Natural killer cell treated with Interleukin-12 subunit alpha and Interleukin-12 subunit beta and Interleukin-15 and Interleukin-18, amount 100 ng/mL, for 72 hours (primary cell): ENCODE measurements around the gene CSF1R. TPM values are rescaled to one million over a fixed set of nuclear protein-coding genes. Genes with fewer than 3 reads are reported as not detected.
"Not testable (repeated sequence)": the region's sequence is repeated elsewhere in the genome, so short reads cannot be mapped to it uniquely, and the experiment has no call there.

Experiments
- ATAC-seq, 2 donors: fragments of 150-1000 bp; cut with Tn5 transposase in 1 of 2; sonication (Bioruptor Pico), chemical (Tn5 transposase) in 1 of 2; 2 replicates each; pipeline ENCODE4 v1.10.0; 2021
- DNase-seq: peaks from one replicate; pipeline ENCODE4 v3.0.0; 2022; ENCODE audit warnings: low spot score
- H3K27ac Mint-ChIP-seq, 2 donors: 1 replicate in 1 of 2; 2 replicates in 1 of 2; pipeline ENCODE4 v1.8.0; 2022; ENCODE audit warnings: mixed read lengths in 2 of 2, mild to moderate bottlenecking in 1 of 2, moderate library complexity in 1 of 2
- H3K27me3 Mint-ChIP-seq, 2 donors: 1 replicate in 1 of 2; 2 replicates in 1 of 2; pipeline ENCODE4 v1.8.0; 2022; ENCODE audit warnings: mixed read lengths in 2 of 2
- H3K36me3 Mint-ChIP-seq: one replicate; pipeline ENCODE4 v1.8.0; 2022; ENCODE audit warnings: mixed read lengths
- H3K4me1 Mint-ChIP-seq, 2 donors: 1 replicate in 1 of 2; 2 replicates in 1 of 2; pipeline ENCODE4 v1.8.0; 2022; ENCODE audit warnings: low read depth in 2 of 2, mixed read lengths in 2 of 2, mild to moderate bottlenecking in 1 of 2
- H3K4me3 Mint-ChIP-seq: one replicate; pipeline ENCODE4 v1.8.0; 2022; ENCODE audit warnings: mixed read lengths
- H3K9me3 Mint-ChIP-seq: 2 replicates; pipeline ENCODE4 v1.8.0; 2022; ENCODE audit warnings: mixed read lengths
- total RNA-seq, 2 donors: library from RNA; stranded (reverse); gene quantifications; one replicate each; pipeline ENCODE4 v1.2.3, GENCODE V29; 2022

CSF1R gene
- total RNA-seq, 2 donors from 2014 or later, result 1.4 TPM; not detected in 1

DNA sequence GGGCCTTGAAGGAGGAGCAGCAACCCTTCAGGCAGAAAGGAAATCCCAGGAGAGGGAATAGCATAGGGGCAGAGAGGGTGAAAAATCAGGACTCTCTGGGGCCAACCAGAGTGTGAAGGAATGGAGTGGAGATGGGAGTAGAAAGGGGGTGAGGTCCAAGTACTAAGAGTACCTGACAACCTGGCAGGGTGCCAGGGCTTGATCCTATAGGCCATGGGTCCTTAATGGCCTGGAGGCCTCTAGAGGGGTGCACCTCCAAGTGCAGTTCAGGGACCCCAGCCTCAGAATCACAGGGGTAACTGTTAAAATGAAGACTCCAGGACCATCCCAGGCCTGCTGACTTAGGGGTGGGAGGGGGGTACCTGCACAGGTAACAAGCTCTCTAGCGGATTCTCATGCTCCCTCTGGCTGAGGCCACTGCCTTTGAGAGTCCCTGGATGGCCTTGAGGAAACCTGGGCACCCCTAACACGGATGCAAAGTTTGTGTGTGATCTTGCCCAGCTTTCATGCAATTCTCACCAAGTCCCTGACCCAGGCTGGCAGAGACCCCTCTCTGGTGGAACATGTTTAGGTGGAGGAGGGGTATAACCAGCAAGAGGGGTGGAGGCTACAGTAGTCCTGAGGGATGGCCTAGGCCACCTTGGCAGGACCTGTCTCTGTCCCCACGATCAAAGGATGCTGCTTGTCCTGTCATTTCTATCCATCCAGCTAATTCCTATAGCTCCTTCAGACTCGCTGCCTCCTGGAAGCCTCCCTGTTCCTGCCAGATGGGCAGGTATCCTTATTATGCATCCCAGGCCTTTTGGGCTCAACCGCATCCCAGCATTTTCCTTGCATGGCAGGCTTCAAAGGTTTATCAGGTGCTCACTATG, 17.6 kb upstream of the CSF1R start:
- no peaks in the 10 kb centered on the region for H3K36me3 Mint-ChIP-seq
- H3K4me1 Mint-ChIP-seq, result peaks cover 0 to 6% of the 10 kb centered on the region in 2 donors
- no peak for ATAC-seq
- H3K27me3 Mint-ChIP-seq, result peaks cover 0 to 13% of the 10 kb centered on the region in 2 donors
- no peak for DNase-seq
- H3K4me3 Mint-ChIP-seq, result no peak overlapping the region
- H3K9me3 Mint-ChIP-seq, result no peaks in the 10 kb centered on the region
- no peak overlapping the region for H3K27ac Mint-ChIP-seq

DNA sequence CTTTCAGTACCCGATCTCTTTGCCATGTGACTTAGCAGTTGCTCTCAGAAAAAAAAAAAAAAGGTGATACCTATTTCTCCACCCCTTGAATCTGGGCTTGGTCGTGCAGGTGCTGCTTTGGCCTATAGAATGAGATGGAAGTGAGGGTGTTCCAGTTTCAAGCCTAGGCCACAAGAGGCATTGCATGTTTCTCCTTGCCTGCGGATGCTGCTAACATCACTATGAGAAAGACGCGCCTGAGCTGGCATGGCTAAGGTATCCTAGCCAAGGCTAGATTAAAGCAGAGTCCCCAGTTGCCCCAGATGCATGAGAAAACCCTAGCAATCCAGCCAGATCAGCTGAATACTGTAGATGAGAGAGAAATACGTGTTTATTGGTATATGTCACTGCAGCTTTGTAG, 14.7 kb upstream of the CSF1R start:
- Mint-ChIP-seq H3K9me3 (no peaks in the 10 kb centered on the region), H3K4me1 (no peaks in the 10 kb centered on the region), H3K27ac (no peak overlapping the region), H3K27me3 (peaks cover 10 to 11% of the 10 kb centered on the region in 2 donors), H3K4me3 (no peak overlapping the region), H3K36me3 (no peaks in the 10 kb centered on the region)
- no peak for ATAC-seq
- no peak for DNase-seq

DNA sequence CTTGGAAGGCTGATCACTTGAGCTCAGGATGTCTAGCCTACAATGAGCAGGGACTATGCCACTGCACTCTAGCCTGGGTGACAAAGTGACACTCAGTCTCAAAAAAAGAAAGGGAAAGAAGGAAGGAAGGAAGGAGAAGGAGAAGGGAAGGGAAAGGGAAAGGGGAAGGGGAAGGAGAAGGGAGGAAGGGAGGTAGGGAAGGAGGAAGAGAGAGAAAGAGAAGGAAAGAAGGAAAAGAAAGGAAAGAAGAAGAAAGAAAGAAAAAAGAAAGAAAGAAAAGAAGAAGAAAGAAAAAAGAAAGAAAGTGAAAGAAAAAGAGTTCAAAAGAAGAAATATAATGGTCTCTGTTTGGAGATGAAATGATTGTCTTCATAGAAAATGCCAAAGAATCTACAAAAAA, 10.8 kb upstream of the CSF1R start:
- Mint-ChIP-seq H3K4me1 (peaks cover 2 to 3% of the 10 kb centered on the region in 2 donors), H3K36me3 (no peaks in the 10 kb centered on the region), H3K9me3 (no peaks in the 10 kb centered on the region), H3K27me3 (peaks cover 19 to 32% of the 10 kb centered on the region in 2 donors), H3K27ac (no peak overlapping the region), H3K4me3 (no peak overlapping the region)
- DNase-seq (no peak), ATAC-seq (no peak)

DNA sequence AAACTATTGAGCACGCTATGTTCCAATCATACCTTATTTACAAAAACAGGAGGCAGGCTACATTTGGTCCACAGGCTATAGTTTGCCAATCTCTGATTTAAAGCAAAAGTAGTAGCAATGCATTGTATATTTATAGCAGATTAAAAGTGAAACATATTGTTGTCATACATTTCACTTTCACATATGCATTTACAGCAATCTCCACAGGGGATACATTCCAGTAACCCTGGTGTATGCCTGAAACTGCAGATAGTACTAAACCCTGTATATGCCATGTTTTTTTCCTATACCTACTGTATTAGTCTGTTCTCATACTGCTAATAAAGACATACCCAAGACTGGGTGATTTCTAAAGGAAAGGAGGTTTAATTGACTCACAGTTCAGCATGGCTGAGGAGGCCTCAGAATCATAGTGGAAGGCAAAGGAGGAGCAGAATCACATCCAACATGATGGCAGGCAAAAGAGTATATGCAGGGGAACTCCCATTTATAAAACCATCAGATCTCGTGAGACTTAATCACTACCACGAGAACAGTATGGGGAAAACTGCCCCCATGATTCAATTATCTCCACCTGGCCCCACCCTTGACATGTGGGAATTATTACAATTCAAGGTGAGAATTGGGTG, 5.9 kb upstream of the CSF1R start:
- no peaks in the 10 kb centered on the region for H3K9me3 Mint-ChIP-seq
- H3K4me3 Mint-ChIP-seq, result no peak overlapping the region
- no peak overlapping the region for H3K27ac Mint-ChIP-seq
- DNase-seq (no peak), ATAC-seq (no peak)
- no peaks in the 10 kb centered on the region for H3K36me3 Mint-ChIP-seq
- peaks cover 4 to 9% of the 10 kb centered on the region in 2 donors for H3K4me1 Mint-ChIP-seq
- peaks cover 39 to 50% of the 10 kb centered on the region in 2 donors for H3K27me3 Mint-ChIP-seq

DNA sequence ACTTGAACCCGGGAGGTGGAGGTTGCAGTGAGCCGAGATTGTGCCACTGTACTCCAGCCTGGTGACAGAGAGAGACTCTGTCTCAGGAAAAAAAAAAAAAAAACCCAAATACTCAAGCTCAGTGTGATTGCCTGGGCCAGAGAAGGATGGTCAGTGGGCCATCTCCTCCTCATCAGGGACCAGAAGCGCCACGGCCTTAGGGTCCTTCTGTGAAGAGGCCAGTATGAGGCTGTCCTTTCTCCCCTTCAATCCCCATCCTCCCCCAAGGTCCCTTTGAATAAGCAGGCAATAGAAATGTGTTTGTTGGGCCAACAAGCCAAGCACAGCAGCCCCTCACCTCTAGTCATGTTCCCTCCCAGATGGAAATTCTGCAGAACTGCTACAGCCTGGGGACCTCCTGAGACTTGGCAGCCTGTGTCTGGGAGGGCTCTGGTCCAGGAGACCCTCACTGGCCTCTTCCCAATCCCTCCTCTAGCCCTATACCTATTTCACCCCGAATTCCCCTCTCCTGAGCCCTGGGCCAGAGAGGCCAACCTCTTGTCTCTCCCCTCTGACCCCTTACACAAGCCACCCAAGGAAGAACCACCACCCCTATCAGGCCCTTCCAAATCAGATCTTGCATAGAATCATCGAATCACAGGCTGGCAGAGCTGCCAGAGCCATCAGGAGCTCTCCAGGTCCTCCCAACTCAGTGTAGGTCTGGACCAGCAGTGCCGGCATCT, 1.0 kb downstream of the CSF1R start:
- no peak overlapping the region for H3K4me3 Mint-ChIP-seq
- H3K27me3 Mint-ChIP-seq, result peaks cover 37 to 38% of the 10 kb centered on the region in 2 donors
- ATAC-seq (peak; percentile 25 to 36), DNase-seq (no peak)
- no peaks in the 10 kb centered on the region for H3K9me3 Mint-ChIP-seq
- H3K36me3 Mint-ChIP-seq, result no peaks in the 10 kb centered on the region
- H3K4me1 Mint-ChIP-seq, result peaks cover 6 to 14% of the 10 kb centered on the region in 2 donors
- H3K27ac Mint-ChIP-seq, result no peak overlapping the region

- H3K27ac Mint-ChIP-seq, H3K4me3 Mint-ChIP-seq, H3K36me3 Mint-ChIP-seq, ATAC-seq, H3K9me3 Mint-ChIP-seq, DNase-seq: not testable (repeated sequence)
- peaks cover 6 to 14% of the 10 kb centered on the region in 2 donors for H3K4me1 Mint-ChIP-seq
- H3K27me3 Mint-ChIP-seq, result peaks cover 35 to 38% of the 10 kb centered on the region in 2 donors
Observed at GRCh38 chr5:150084754-150085153, 1.6 kb downstream of the CSF1R start.

- no peak overlapping the region for H3K4me3 Mint-ChIP-seq
- no peaks in the 10 kb centered on the region for H3K9me3 Mint-ChIP-seq
- peaks cover 31 to 40% of the 10 kb centered on the region in 2 donors for H3K27me3 Mint-ChIP-seq
- no peak overlapping the region for H3K27ac Mint-ChIP-seq
- peaks cover 6 to 14% of the 10 kb centered on the region in 2 donors for H3K4me1 Mint-ChIP-seq
- H3K36me3 Mint-ChIP-seq, result no peaks in the 10 kb centered on the region
- no peak for ATAC-seq
- no peak for DNase-seq
Observed at GRCh38 chr5:150082889-150083288, 3.5 kb downstream of the CSF1R start.

- no peaks in the 10 kb centered on the region for H3K9me3 Mint-ChIP-seq
- H3K27me3 Mint-ChIP-seq, result peaks cover 27 to 35% of the 10 kb centered on the region in 2 donors
- no peak for ATAC-seq
- no peaks in the 10 kb centered on the region for H3K36me3 Mint-ChIP-seq
- no peak for DNase-seq
- peaks cover 6 to 14% of the 10 kb centered on the region in 2 donors for H3K4me1 Mint-ChIP-seq
- H3K4me3 Mint-ChIP-seq, result no peak overlapping the region
- H3K27ac Mint-ChIP-seq, result no peak overlapping the region
Observed at GRCh38 chr5:150082374-150082773, 4.0 kb downstream of the CSF1R start.

- no peak for DNase-seq
- peaks cover 27 to 29% of the 10 kb centered on the region in 2 donors for H3K27me3 Mint-ChIP-seq
- no peaks in the 10 kb centered on the region for H3K9me3 Mint-ChIP-seq
- no peak overlapping the region for H3K4me3 Mint-ChIP-seq
- H3K27ac Mint-ChIP-seq, result no peak overlapping the region
- peaks cover 6 to 14% of the 10 kb centered on the region in 2 donors for H3K4me1 Mint-ChIP-seq
- H3K36me3 Mint-ChIP-seq, result no peaks in the 10 kb centered on the region
- peak in 1 of 2 donors; percentile 34 for ATAC-seq
Observed at GRCh38 chr5:150081541-150082283, 4.6 kb downstream of the CSF1R start.

GRCh38 chr5:150080696-150081435, 5.5 kb downstream of the CSF1R start:
- ATAC-seq, result no peak
- Mint-ChIP-seq H3K9me3 (no peaks in the 10 kb centered on the region), H3K27ac (no peak overlapping the region), H3K27me3 (peaks cover 26 to 27% of the 10 kb centered on the region in 2 donors), H3K36me3 (no peaks in the 10 kb centered on the region), H3K4me3 (no peak overlapping the region), H3K4me1 (peaks cover 6 to 14% of the 10 kb centered on the region in 2 donors)
- DNase-seq, result no peak

DNA sequence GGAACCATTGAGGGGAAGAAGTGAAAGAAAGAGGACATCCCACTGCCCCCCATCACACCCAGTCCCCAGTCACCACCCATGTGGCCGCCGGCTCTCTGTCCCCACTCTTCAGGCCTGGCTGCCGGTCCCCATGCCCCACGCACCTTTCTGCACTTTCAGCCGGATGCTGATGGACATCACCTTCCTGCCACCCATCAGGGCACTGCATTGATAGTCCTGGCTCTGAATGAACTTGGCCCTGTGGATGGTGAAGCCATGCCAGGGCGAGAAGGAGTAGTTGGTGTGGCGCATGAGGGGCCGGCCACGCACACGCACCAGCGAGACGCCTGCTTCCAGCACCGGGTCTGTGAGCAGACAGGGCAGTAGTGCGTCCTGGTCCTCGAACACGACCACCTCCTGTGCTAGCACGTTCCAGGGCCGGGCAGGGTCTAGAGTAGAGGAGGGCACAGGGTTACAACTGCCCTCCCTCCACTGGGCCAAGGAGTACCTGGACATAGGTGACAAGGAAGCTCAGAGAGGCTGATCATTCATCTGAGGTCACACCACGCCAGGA, 6.4 kb downstream of the CSF1R start:
- Mint-ChIP-seq H3K9me3 (no peaks in the 10 kb centered on the region), H3K27me3 (peaks cover 21 to 23% of the 10 kb centered on the region in 2 donors), H3K4me1 (peaks cover 6 to 14% of the 10 kb centered on the region in 2 donors), H3K27ac (no peak overlapping the region), H3K36me3 (no peaks in the 10 kb centered on the region), H3K4me3 (no peak overlapping the region)
- DNase-seq, result no peak
- ATAC-seq, result no peak

DNA sequence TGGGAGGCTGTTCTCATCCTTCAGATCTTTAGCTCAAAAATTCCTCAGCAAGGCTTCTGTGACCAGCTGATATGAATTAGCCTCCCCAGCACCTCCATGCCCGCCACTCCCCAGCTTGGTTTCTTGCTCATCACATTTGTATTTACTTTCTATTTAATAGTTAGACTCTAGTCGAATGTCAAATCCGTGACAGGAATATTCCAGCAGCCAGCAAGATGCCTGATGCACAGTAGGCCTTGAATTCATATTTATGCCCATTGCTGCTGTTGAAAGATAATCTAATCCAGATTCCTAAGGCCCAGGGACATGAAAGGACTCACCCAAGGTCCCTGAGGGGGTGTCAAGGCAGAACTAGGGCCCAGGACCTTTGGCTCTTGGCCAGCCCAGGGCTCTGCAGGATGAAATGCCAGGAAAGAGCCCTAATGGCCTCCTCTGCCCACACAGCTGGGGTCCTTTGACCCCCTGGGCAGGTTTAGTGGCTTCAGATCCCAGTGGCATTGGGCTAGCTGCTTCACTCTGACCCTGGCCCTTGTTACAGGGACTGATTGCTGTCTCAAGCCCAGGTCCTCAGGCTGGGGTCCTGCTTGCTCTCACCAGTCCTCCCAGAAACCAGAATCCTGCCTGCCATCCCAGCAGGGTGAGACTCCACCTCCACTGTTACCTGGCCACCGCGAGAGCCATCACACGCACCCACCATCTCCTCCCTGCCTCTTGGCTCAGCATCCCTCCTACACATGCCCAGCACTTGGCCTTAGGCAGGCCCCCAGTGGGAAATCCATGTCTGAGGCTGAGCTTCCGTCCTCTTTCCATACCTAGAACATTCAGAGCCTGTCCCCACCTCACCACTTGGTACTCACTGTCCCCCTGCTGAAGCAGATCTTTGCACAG, 7.3 kb downstream of the CSF1R start:
- H3K4me3 Mint-ChIP-seq, result no peak overlapping the region
- H3K27me3 Mint-ChIP-seq, result peaks cover 21 to 23% of the 10 kb centered on the region in 2 donors
- peaks cover 6 to 14% of the 10 kb centered on the region in 2 donors for H3K4me1 Mint-ChIP-seq
- H3K36me3 Mint-ChIP-seq, result no peaks in the 10 kb centered on the region
- ATAC-seq (no peak), DNase-seq (no peak)
- no peaks in the 10 kb centered on the region for H3K9me3 Mint-ChIP-seq
- no peak overlapping the region for H3K27ac Mint-ChIP-seq
